NCI-H1694 (cell line): ENCODE measurements around the gene TTC16.

Source experiments
- DNase-seq: peaks from one replicate; lab custom pipeline; 2025; lab: John Stamatoyannopoulos, UW

TTC16 gene

DNA sequence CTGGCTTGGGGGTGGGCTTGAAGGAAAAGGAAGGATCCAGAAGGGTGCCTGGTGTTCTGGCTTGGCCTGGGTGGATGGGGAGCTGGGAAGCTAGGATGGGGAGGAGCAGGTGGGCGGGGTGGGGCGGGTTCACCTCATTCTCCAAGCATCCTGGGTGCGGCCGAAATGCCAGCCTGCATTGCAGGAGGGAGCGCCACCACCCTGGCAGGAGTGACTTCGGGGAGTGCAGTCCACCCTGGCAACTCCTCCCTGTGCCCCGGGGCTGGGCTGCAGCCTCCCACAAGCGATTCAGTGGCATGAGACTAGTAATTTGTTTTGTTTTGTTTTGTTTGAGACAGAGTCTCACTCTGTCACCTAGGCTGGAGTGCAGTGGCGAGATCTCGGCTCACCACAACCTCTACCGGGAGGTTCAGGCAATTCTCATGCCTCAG, 5.5 kb downstream of the TTC16 start:
- no peak for DNase-seq

- DNase-seq = no peak
These were observed 6.3 kb downstream of the TTC16 start for GRCh38 chr9:127722055-127722745.

DNA sequence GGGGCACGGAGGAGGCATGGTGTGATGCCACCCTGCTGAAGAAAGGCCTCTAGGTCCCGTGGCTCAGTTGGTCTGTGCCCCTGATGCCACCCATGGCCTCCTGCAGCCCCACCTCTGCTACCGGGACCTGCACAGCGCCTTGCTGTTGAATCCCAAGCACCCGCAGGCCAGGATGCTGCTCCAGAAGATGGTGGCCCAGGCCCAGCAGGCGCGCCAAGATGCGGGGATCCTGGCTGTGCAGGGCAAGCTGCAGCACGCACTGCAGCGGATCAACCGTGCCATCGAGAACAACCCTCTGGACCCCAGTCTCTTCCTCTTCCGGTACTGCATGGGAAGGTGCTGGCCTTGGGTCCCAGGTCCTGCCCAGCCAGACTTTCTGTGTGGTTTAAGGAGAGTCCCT, 7.1 kb downstream of the TTC16 start:
- no peak for DNase-seq

GRCh38 chr9:127723444-127723843, 7.6 kb downstream of the TTC16 start:
- DNase-seq = no peak

DNA sequence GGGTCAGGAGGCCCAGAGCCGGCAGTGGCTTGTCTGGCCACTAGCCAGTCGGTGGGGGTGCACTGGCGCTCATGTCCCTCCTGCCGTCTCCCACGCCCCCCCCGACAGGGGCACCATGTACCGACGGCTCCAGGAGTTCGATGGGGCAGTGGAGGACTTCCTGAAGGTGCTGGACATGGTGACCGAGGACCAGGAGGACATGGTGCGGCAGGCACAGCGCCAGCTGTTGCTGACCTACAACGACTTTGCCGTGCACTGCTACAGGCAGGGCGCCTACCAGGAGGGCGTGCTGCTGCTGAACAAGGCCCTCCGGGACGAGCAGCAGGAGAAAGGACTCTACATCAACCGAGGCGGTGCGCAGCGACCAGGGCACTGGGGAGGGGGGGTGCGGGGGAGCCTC, 8.1 kb downstream of the TTC16 start:
- no peak for DNase-seq

- DNase-seq = no peak
These were observed 11.0 kb downstream of the TTC16 start for GRCh38 chr9:127726871-127727270.

- no peak for DNase-seq
These were observed 12.9 kb downstream of the TTC16 start for GRCh38 chr9:127728808-127729207.

DNA sequence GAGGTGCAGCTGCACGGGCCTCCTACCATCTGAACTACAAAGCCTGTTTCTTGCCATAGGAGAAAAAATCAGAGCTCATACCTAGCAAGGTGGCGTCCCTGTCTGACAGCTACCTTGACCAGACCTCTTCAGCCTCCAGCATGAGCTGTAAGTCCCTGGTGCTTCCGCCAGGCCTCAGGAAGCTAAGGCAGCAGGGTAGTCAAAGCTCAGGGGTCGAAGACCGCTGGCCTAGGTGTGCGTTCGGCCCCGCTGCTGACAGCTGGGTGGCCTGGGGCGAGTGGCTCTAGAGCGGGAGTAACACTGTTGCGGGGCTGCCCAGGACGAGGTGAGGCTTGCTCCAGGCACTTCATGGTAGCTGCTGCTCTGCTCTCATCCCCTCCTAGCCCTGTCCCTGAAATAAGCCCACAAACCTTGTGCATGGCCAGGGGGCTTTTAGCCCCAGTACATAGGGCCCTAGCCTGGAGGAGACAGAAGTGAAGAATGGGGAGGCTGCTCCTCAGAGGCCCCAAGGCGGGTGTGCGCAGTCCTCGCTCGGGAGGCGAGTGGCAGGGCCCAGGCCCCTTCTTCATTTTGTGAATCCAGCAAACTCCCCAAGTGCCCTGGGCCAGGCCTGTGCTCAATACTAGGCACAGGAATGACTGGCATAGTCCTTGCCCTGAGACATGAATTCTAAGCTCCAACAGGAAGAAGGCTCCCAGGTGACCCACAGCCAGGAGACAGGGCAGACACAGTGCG, 13.8 kb downstream of the TTC16 start:
- no peak for DNase-seq

DNA sequence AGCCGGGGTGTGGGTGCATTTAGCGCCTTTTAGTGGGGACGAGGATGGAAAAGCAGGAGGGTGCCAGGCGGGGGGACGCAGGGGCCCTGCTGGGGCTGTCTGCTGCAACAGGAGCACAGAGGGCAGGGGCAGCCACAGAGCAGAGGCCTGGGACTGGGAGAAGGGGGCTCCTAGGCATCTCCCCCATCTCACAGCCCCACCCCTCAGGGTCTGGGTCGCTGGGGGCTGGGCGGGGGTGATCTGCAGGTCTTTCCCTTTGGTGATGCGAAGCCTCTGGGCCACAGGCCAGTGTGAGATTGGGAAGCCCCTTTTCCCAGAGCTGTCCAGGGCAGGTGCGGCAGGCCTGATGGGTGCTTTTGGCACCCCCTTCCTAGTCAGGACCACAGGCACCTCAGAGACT, 14.4 kb downstream of the TTC16 start:
- DNase-seq = no peak

GRCh38 chr9:127730799-127731410, 15.0 kb downstream of the TTC16 start:
- DNase-seq = no peak

- DNase-seq = no peak
These were observed 16.1 kb downstream of the TTC16 start for GRCh38 chr9:127731938-127732337.

GRCh38 chr9:127732444-127732843, 16.6 kb downstream of the TTC16 start:
- DNase-seq = no peak

DNA sequence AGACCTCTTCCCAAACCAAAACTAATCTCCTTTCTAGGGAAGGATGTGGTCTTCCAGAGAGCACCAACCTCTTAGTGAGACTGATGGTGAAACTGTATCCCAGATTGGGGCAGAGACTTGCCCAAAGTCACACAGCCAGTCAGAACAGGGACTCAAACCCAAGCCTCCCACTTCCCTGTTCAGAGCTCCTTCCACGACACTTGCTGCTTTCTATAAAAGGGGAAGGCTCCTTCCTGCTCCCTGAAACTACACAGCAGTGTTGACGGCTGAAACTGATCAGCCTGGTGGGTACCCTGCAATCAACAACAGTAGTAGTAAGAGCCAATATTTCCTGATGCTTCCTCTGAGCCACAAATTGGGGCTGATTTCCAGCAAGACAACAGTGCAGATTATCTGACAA, 17.7 kb downstream of the TTC16 start:
- no peak for DNase-seq

DNA sequence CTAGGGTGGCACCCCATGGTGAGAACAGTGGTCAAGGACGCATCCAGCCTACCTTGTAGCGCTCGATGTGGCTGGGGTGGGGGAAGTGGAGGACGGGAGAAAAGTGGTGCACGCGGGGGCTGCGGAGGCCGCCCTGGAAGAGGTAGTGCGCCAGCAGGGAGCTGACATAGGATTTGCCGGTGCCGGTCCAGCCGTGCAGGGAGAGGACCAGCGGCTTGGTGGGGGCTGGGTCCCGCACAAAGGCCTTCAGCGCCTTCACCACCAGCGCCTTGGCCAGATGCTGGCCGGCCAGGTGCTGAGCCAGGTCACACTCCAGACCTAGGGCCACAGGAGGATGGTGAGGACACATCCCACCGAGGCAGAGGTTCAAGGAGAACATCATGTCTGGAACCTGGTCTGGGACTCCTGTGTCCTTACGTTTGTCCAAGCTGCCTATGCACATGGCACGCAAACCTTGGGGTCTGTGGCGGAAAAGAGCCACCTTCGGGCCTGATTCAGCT, 18.4 kb downstream of the TTC16 start:
- no peak for DNase-seq

DNA sequence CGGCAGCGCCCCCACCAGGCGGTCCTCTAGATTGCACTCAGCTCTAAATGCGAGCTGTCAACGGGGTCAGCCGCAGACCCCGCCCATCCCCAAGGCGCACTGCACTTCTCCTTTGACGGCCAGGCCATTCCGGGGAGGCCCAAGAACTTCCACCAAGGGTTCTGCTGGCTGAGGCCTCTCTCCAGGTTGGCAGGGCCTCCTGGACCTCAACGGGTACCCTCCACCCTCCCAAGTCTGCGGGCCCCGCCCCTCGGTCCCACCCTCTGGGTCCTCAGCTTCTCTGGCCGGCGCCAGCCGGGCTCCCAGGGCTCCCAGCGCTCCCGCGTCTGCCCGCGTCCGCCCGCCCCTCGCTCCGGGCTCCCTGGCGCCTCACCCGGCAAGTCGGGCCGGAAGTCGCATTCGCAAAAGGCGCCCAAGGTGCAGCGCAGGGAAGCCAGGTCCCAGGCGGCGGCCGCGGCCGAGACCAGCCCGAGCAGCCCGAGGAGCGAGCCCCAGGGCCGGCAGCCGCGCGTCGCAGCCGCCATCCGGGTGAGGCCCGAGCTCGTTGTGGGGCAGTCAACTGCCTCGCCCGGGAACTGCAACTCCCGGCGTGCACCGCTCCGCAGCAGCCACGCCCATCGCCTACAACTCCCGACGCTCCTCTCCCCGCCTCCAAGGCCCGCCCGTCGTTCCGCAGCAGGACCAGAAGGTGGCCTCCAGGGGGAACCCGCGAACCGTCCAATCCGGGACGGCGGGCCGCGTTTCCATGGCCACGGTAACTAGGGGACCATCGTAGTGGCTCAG, 19.1 kb downstream of the TTC16 start, which contains the start of gene TOR2A:
Gene TOR2A, minus strand, starts transcription at position 548 of the 783 bp plus-strand sequence. Its CDS starts 24 bp downstream, at position 524.
- peak; percentile 84 for DNase-seq

DNA sequence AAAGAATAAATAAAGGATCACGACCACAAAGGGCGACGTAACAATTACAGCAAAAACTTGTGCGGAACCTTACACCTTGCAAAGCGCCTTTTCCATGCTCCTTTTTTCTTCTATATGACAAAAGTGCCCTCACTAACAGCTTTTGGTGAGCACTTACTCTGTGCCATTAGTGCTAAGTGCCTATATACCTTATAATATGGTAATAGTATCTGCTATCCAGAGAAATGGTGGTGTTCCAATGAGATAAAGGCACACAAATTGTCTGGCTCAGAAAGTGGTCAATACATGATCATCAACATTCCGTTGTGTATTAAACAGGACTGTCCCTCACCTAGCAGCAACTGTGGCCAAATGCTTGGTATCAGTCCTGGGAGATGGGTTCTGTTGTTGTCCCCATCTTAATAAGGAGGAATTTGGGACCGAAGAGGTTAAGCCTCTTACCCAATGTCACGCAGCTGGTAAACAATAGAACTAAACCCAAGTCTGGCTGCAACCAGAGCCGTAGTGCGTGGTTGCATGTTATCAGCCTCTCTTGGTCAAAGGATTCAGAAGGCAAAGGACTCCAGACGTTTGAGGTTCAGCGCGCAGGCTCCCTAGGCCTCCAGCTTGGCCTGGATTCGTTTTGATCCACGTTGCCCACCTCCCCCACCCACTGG, 19.8 kb downstream of the TTC16 start:
- DNase-seq = no peak

GRCh38 chr9:127738666-127739065, 22.8 kb downstream of the TTC16 start:
- DNase-seq = no peak

DNA sequence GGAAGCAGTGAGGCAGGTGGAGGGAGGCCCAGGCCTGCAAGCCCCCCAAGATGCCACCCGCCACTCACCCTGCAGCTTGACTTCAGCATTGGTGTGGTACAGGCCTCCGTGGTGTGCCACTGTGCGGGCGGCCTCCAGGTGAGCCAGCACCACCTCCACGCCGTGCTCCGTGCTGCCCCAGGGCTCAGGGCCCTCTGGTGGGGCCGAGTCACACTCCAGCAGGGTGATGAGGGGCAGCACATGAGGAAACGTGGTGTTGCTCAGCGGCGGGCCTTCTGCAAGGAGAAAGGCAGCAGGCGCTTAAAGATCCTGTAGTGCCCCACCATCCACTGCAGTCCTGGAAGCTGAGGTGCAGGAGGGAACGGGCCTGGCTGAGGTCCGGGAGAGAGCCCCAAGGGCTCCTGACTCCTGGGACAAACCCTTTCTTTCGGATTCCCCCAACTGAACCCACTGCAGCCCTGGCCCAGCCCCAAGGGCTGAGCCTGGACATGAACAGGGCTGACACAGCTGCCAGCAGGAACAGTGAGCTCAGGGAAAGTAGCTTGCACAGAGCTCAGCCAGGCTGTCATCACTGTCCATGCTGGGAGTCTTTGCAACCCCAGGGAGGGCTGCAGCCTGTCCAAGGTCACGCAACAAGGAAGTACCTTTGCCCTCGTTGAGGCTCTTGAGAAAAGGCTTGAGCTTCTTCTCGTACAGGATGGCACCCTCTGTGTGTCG, 23.9 kb downstream of the TTC16 start:
- DNase-seq = no peak

DNA sequence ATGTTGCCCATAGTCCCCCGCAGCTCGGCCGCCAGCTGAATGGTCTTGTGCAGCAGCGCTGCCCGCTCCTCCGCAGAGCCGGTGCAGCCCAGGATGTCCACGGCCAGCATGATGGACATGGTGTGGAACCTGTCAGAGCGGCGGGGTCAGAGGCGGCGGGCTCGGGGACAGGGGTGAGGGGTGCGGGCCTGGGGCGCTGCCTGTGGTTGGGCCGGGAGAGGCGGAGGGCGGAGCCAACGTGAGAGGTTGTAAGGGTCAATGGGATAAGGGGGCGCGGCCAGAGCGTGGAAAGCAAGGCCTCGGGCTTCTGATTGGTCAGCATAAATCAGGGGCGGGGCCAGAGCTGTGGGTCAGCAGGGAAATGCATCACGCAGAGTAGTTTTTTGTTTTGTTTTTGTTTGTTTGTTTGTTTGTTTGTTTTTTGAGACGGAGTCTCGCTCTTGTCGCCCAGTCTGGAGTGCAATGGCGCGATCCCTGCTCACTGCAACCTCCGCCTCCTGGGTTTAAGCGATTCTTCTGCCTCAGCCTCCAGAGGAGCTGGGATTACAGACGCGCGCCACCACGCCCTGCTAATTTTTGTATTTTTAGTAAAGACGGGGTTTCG, 26.1 kb downstream of the TTC16 start:
- no peak for DNase-seq

- DNase-seq = peak; percentile 65
These were observed 26.7 kb downstream of the TTC16 start for GRCh38 chr9:127742435-127743088.
